GDM1 (cell line): ENCODE data around the gene BRI3.

Experiments
- DNase-seq: peaks from one replicate; lab custom pipeline; 2025; lab: John Stamatoyannopoulos, UW

BRI3 gene

GRCh38 chr7:98287486-98287959 is 6.0 kb downstream of the BRI3 start:
- no peak for DNase-seq

GRCh38 chr7:98288064-98288823 is 6.8 kb downstream of the BRI3 start:
- no peak for DNase-seq

- no peak for DNase-seq
Observed at GRCh38 chr7:98289333-98289875, 7.9 kb downstream of the BRI3 start.

GRCh38 chr7:98291717-98292116 is 10.2 kb downstream of the BRI3 start:
- no peak for DNase-seq

- DNase-seq, result no peak
Observed at GRCh38 chr7:98293265-98293664, 11.8 kb downstream of the BRI3 start.

- DNase-seq, result no peak
Observed at GRCh38 chr7:98293746-98294145, 12.3 kb downstream of the BRI3 start.

GRCh38 chr7:98294326-98294725 is 12.8 kb downstream of the BRI3 start:
- DNase-seq, result no peak

- DNase-seq, result no peak
Observed at GRCh38 chr7:98294798-98295382, 13.4 kb downstream of the BRI3 start.

- DNase-seq, result no peak
Observed at GRCh38 chr7:98295467-98296192, 14.1 kb downstream of the BRI3 start.

- no peak for DNase-seq
Observed at GRCh38 chr7:98296833-98297232, 15.3 kb downstream of the BRI3 start.

- no peak for DNase-seq
Observed at GRCh38 chr7:98297626-98298286, 16.3 kb downstream of the BRI3 start.

- DNase-seq, result no peak
Observed at GRCh38 chr7:98300595-98301372, 19.3 kb downstream of the BRI3 start.

- DNase-seq, result no peak
Observed at GRCh38 chr7:98301693-98302470, 20.4 kb downstream of the BRI3 start.

- no peak for DNase-seq
Observed at GRCh38 chr7:98303176-98303865, 21.8 kb downstream of the BRI3 start.

GRCh38 chr7:98303906-98304305 is 22.4 kb downstream of the BRI3 start:
- DNase-seq, result no peak

- no peak for DNase-seq
Observed at GRCh38 chr7:98305951-98306535, 24.6 kb downstream of the BRI3 start.

GRCh38 chr7:98307971-98308466 is 26.5 kb downstream of the BRI3 start:
- no peak for DNase-seq

GRCh38 chr7:98309566-98309965 is 28.1 kb downstream of the BRI3 start:
- no peak for DNase-seq

- DNase-seq, result no peak
Observed at GRCh38 chr7:98312201-98312600, 30.7 kb downstream of the BRI3 start.
